Mesodermal cell (in vitro differentiated cells): ENCODE data around the gene GRPEL2.

Source experiments
- H3K27ac ChIP-seq: 2 replicates; pipeline ENCODE4 v1.7.0; 2013; ENCODE audit warnings: mild to moderate bottlenecking, low read depth, low read length, moderate library complexity; ENCODE audit not compliant: severe bottlenecking
- H3K36me3 ChIP-seq: 2 replicates; pipeline ENCODE4 v1.7.1; 2013; ENCODE audit warnings: mild to moderate bottlenecking, low read length, moderate library complexity; ENCODE audit not compliant: control insufficient read depth, insufficient read depth
- H3K4me1 ChIP-seq: one replicate; pipeline ENCODE4 v1.7.1; 2013; ENCODE audit warnings: mild to moderate bottlenecking, low read length; ENCODE audit not compliant: insufficient read depth, control insufficient read depth, poor library complexity, severe bottlenecking
- H3K4me3 ChIP-seq: 2 replicates; pipeline ENCODE4 v1.7.0; 2013; ENCODE audit warnings: low read length, control low read depth, mild to moderate bottlenecking; ENCODE audit not compliant: insufficient read depth, poor library complexity, severe bottlenecking; ENCODE audit errors: extremely low read depth
- H3K9me3 ChIP-seq: 2 replicates; pipeline ENCODE4 v1.7.1; 2013; ENCODE audit warnings: mild to moderate bottlenecking, low read length, moderate library complexity; ENCODE audit not compliant: control insufficient read depth
- WGBS, 2 experiments: methylation state at CpG; one replicate each; pipeline ENCODE4 v1.1.5; 2013; ENCODE audit warnings: missing lambda C conversion rate in 2 of 2; ENCODE audit not compliant: insufficient coverage in 2 of 2; 5-methylcytosine and 5-hydroxymethylcytosine counted together

The GRPEL2 gene

DNA sequence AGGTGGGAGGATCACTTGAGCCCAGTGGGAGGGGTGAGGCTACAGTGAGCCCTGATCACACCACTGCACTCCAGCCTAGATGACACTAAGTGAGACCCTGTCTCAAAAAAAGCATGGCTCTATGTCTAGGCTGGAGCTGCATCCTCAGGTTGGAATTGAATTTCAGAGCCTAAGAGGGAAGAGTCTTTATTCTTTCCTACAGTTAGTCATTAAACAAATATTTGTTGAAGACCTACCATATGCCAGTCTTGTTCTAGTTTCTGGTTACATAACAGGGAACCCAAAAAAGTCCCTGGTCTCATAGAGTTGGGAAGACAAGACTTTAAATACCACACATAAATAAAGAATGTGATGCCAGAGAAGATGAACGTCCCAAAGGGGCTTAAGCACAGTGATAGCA, 6.9 kb upstream of the GRPEL2 start:
- Histone ChIP-seq H3K27ac (no peak overlapping the region), H3K36me3 (peaks cover 14% of the 10 kb centered on the region), H3K4me1 (peaks cover 4% of the 10 kb centered on the region), H3K4me3 (no peak overlapping the region), H3K9me3 (no peaks in the 10 kb centered on the region)
- 67 to 100% methylated on average over 1 of the region's 1 CpG for WGBS, 2 experiments

DNA sequence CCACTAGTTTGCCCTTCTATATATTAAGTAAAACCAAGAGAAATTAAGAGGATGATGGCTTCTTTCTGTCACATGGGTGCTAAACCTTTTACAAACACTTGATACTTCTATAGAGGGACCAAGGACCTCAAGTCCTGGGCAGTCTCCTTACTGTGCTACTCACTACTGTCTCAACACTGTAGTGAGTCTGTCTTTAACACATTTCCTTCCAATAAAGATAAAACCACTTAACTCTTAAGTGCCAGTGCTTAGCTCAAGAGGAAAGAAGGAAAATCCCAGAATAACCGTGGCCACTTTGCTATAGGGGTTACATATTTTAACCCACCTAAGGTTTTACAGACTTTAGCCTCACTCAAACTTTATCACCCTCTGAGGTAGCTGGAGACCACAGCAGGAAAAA, 4.4 kb upstream of the GRPEL2 start:
- Histone ChIP-seq H3K4me1 (peaks cover 4% of the 10 kb centered on the region), H3K27ac (no peak overlapping the region), H3K36me3 (peaks cover 10% of the 10 kb centered on the region), H3K9me3 (no peaks in the 10 kb centered on the region), H3K4me3 (no peak overlapping the region)
- WGBS, 2 experiments, result no CpG with 5 or more reads among the region's 1 CpG

DNA sequence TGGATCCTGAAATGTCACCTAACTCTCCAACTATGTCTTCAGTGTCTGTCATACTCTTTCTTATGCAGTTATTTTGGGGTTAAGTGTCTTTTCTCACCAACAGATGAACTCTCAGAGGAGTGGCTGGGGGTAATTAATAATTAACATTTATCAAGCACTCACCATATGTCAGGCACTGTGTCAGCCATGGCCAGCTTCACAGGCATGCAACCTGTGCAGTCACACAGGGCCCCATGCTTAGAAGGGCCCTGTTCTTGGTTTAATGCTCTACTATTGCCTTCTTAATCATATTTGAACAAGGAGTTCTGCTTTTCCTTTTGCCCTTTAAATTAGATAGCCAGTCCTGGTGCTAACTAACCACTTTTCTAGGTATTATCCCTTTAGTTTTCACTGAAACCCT, 3.4 kb upstream of the GRPEL2 start:
- H3K4me1 ChIP-seq, result peaks cover 1% of the 10 kb centered on the region
- H3K36me3 ChIP-seq, result peaks cover 3% of the 10 kb centered on the region
- H3K27ac ChIP-seq, result no peak overlapping the region
- no peaks in the 10 kb centered on the region for H3K9me3 ChIP-seq
- H3K4me3 ChIP-seq, result no peak overlapping the region

DNA sequence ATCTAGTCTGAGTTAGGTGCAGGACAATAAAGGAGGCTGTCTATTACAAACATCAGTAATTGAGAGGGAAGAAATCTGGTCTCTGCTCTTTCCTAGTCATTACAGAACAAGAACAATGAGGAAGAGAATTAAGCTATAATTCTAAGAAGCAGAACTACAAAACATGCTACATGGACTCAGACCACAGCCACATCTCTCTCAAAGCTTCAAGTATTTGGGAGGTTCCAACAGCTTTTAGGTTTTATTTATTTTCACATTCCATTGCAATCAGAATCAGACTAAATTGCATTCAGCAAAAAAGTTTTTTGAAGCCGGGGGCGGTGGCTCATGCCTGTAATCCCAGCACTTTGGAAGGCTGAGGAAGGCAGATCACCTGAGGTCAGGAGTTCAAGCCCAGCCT, 1.1 kb upstream of the GRPEL2 start:
- Histone ChIP-seq H3K36me3 (peaks cover 24% of the 10 kb centered on the region), H3K4me1 (peaks cover 4% of the 10 kb centered on the region), H3K27ac (no peak overlapping the region), H3K9me3 (no peaks in the 10 kb centered on the region), H3K4me3 (peak overlapping the region; percentile 90)
- WGBS, 2 experiments, result 83 to 100% methylated on average over 2 of the region's 2 CpGs

DNA sequence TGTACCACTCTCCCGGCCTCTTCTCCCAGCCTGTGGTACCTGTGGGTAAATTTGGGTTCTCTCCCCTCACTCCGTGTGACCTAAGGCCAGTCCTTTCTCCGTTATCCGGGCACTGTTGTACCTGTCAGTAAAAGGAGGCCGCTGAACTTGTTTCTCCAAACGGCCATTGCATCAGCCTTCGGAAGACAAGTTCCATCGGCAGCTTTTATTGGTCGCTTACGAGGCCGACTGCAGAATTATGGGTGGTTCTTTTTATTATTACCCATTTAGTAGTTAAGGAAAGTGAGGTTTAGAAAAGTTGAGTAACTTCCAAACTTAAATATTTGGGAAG, 558 bp downstream of the GRPEL2 start:
- peak overlapping the region; percentile 70 for H3K27ac ChIP-seq
- H3K9me3 ChIP-seq, result no peaks in the 10 kb centered on the region
- H3K36me3 ChIP-seq, result peaks cover 41% of the 10 kb centered on the region
- H3K4me1 ChIP-seq, result peaks cover 4% of the 10 kb centered on the region
- peak overlapping the region; percentile 90 for H3K4me3 ChIP-seq
- 3 to 6% methylated on average over 5 to 11 of the region's 11 CpGs for WGBS, 2 experiments

DNA sequence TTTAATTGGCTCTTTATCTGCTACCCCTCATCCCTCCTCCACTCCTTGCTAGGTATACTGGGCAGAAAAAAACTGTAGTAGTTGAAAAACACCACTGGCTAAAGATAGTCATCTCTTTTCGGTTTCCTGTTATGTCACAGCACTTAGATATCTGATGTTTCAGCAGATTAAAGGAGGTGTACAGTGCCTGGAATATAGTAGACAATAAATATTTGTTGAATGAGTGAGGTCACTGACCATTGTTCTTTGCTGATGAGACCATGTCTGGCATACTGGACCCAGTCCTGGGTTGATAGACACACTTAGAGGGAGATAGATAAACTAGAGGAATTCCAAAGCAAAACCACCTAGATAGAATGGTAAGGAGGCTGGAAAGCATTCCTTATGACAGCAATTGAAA, 3.2 kb downstream of the GRPEL2 start:
- peaks cover 4% of the 10 kb centered on the region for H3K4me1 ChIP-seq
- no peak overlapping the region for H3K27ac ChIP-seq
- H3K9me3 ChIP-seq, result no peaks in the 10 kb centered on the region
- 100% methylated on average over 1 of the region's 1 CpG for WGBS, 2 experiments
- no peak overlapping the region for H3K4me3 ChIP-seq
- peaks cover 67% of the 10 kb centered on the region for H3K36me3 ChIP-seq

DNA sequence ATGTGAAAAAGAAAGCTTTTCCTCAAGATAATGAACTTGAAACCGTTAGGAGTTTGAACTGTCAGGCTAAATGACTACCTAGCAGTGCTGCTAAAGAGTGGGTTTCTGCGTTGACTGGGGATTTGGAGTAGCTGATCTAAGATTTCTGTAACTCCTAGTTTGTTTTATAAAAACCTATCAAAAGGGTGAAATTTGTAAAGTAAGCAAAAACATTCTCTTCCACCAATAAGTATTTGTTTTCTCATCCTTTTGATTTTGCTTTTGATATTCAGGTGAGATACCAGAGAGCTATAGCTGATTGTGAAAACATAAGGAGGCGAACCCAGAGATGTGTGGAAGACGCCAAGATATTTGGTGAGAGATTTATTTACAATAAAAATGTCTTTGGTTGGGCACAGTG, 4.1 kb downstream of the GRPEL2 start:
- no peak overlapping the region for H3K4me3 ChIP-seq
- no peaks in the 10 kb centered on the region for H3K9me3 ChIP-seq
- 90 to 97% methylated on average over 3 of the region's 4 CpGs for WGBS, 2 experiments
- peaks cover 4% of the 10 kb centered on the region for H3K4me1 ChIP-seq
- H3K36me3 ChIP-seq, result peaks cover 76% of the 10 kb centered on the region
- H3K27ac ChIP-seq, result no peak overlapping the region

DNA sequence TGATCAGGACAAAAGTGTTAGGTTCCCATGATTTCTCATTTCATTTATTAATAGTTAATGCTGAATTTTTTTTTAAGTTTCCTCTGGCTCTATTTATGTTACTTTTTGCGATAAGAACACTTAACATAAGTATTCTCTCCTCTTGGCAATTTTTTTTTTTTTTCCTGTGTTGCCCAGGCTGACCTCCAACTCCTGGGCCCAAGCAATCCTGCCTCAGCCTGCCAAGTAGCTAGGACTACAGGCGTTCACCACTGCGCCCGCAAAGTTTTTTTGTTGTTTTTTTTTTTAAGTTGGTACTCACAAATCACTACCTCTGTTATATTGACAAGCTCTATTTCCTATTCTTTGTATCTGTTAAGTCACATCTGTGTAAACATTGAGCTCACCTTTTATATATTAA, 6.9 kb downstream of the GRPEL2 start:
- Histone ChIP-seq H3K4me3 (no peak overlapping the region), H3K4me1 (peaks cover 4% of the 10 kb centered on the region), H3K27ac (no peak overlapping the region), H3K9me3 (no peaks in the 10 kb centered on the region), H3K36me3 (peaks cover 85% of the 10 kb centered on the region)
- 100% methylated on average over 4 of the region's 4 CpGs; no CpG with 5 or more reads in 1 of the 2 experiments for WGBS, 2 experiments

DNA sequence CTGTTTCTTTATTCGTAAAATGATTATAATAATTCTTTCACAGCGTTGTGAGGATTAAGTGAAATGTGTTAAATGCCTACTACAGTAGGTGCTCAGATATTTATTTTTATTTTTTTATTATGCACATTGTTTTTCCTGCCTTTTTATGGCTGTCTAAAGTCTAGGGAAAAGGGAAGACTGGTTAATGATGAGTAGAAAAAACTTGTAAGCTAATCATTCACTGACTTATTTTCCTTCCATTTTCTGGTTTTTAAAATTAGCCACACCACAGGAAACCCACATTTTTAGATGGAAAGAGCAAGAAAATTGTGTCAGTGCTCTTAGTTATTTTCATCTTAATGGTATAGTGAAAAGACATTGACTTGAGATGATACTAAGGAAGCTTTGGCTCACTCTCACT, 8.6 kb downstream of the GRPEL2 start:
- Histone ChIP-seq H3K4me3 (no peak overlapping the region), H3K36me3 (peaks cover 67% of the 10 kb centered on the region), H3K27ac (no peak overlapping the region), H3K9me3 (no peaks in the 10 kb centered on the region), H3K4me1 (no peaks in the 10 kb centered on the region)
- no CpG with 5 or more reads among the region's 2 CpGs for whole genome bisulfite sequencing, 2 experiments

DNA sequence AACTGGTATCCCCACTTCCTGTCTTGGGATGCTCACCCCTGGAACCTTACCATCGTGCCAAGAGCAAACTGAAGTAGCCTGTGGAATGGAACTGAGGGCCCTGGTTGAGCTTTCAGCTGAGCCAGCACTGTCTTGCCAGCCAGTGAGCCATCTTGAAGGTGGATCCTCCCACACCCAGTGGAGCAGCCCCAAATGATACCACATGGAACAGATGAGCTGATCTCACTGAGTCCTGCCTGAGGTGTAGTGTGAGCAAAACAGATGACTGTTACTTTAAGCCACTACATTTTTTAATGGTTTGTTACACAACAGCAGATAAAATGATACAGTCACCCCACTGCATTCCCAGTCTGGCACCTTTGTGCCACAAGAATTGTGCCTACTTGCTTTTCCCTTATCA, 10.4 kb downstream of the GRPEL2 start:
- Histone ChIP-seq H3K27ac (no peak overlapping the region), H3K36me3 (peaks cover 50% of the 10 kb centered on the region), H3K4me1 (no peaks in the 10 kb centered on the region), H3K9me3 (no peaks in the 10 kb centered on the region), H3K4me3 (no peak overlapping the region)
- whole genome bisulfite sequencing, 2 experiments, result 100% methylated on average over 1 of the region's 1 CpG

DNA sequence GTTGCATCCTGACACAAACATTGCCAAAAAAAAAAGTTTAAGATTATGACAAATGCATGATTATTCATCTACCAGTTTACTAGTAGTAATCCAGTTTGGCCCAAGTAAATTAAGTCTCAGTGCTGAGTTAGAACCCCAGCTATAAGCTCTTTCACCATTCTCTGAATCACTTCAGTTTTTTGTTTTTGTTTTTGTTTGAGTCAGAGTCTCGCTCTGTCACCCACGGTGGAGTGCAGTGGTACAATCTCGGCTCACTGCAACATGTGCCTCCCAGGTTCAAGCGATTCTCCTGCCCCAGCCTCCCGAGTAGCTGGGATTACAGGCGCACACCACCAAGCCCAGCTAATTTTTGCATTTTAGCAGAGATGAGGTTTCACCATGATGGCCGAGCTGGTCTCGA, 11.1 kb downstream of the GRPEL2 start:
- H3K9me3 ChIP-seq, result no peaks in the 10 kb centered on the region
- H3K27ac ChIP-seq, result no peak overlapping the region
- peaks cover 43% of the 10 kb centered on the region for H3K36me3 ChIP-seq
- 95 to 97% methylated on average over 8 of the region's 8 CpGs for WGBS, 2 experiments
- H3K4me3 ChIP-seq, result no peak overlapping the region
- H3K4me1 ChIP-seq, result no peaks in the 10 kb centered on the region
